Colonic mucosa (tissue), 4 donors: Measurements from ENCODE around the gene RPS6KA4. TPM values are rescaled to one million over a fixed set of nuclear protein-coding genes. Genes with fewer than 3 reads are reported as not detected.

Source experiments
- DNase-seq: peaks from one replicate; pipeline ENCODE4 v3.0.0-alpha.2; 2020
- H3K27ac ChIP-seq: fragments of 200-600 bp; one replicate; pipeline ENCODE4 v1.8.0; 2021
- H3K27me3 ChIP-seq: fragments of 200-600 bp; one replicate; pipeline ENCODE4 v1.8.0; 2021
- H3K36me3 ChIP-seq: fragments of 200-600 bp; one replicate; pipeline ENCODE4 v1.8.0; 2021
- H3K4me1 ChIP-seq: fragments of 200-600 bp; one replicate; pipeline ENCODE4 v1.8.0; 2021; ENCODE audit warnings: mild to moderate bottlenecking
- H3K4me3 ChIP-seq: fragments of 200-600 bp; one replicate; pipeline ENCODE4 v1.8.0; 2021
- H3K9ac ChIP-seq, 2 donors: one replicate each; pipeline ENCODE4 v1.7.0; 2013; ENCODE audit warnings: control low read depth in 2 of 2, low read depth in 2 of 2, low read length in 2 of 2
- H3K9me3 ChIP-seq: fragments of 200-600 bp; one replicate; pipeline ENCODE4 v1.8.0; 2021
- intact Hi-C: fragments of 100-400 bp; cut with DNase I; formaldehyde crosslinking; loops from one replicate; pipeline ENCODE4 v1.14.1; 2022
- total RNA-seq, 2 donors: library from RNA; stranded (reverse); fragmentation: NEBNext Ultra II Directional in 1 of 2; extraction: Animal tissue kit (Norgen Biotek cat#: 25700) in 1 of 2; gene quantifications; one replicate each; pipeline ENCODE4 v1.2.1, GENCODE V29; 2021
- TF ChIP-seq, protein P1 (sequence below): fragments of 200-600 bp; IDR thresholded peaks from one replicate; pipeline ENCODE4 v1.8.0; 2022; ENCODE audit warnings: antibody characterized with exemption, mild to moderate bottlenecking
- donor health status: healthy.
- donor health status: DM: no; HTN: no; CAD: no.
- donor health status: DM: no; HTN: no; CAD: no.

RPS6KA4 gene
- total RNA-seq, 2 donors from 2014 or later, result 28.9 to 59.1 TPM

DNA sequence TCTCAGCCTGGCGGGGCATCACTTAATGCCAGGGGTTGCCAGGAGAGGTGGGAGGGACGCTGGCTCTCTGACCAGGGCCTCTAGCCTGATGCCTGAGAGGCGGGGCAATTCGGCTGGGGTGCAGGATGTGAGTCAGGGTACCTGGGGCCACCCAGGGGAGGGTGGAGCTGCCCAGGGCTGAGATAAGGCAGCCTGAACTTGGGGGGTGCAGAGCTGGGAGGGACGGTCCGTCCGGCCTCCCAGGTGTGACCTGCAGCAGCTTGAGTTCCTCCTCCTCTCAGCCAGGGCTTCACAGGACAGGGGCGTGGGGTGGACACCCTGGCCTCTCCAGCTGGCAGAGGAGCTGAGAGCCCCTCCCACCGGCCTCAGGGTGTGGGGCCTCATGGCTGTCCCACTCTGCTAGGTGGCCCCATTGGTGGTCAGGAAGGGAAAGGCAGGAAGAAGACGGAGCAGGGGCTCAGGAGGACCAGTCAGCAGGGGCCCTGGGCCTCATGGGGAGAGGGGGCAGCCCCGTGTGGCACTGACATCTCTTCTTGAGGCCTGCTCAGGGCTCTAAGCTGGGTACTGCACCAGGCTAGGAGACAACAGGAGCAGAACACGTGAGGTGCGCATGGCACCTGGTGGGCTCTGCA, 942 bp upstream of the RPS6KA4 start:
- no peaks in the 10 kb centered on the region for H3K9me3 ChIP-seq
- H3K36me3 ChIP-seq, result no peaks in the 10 kb centered on the region
- peaks cover 23% of the 10 kb centered on the region for H3K4me1 ChIP-seq
- H3K4me3 ChIP-seq, result peak overlapping the region; percentile 93
- DNase-seq, result peak; percentile 44
- TF ChIP-seq, protein P1, sequence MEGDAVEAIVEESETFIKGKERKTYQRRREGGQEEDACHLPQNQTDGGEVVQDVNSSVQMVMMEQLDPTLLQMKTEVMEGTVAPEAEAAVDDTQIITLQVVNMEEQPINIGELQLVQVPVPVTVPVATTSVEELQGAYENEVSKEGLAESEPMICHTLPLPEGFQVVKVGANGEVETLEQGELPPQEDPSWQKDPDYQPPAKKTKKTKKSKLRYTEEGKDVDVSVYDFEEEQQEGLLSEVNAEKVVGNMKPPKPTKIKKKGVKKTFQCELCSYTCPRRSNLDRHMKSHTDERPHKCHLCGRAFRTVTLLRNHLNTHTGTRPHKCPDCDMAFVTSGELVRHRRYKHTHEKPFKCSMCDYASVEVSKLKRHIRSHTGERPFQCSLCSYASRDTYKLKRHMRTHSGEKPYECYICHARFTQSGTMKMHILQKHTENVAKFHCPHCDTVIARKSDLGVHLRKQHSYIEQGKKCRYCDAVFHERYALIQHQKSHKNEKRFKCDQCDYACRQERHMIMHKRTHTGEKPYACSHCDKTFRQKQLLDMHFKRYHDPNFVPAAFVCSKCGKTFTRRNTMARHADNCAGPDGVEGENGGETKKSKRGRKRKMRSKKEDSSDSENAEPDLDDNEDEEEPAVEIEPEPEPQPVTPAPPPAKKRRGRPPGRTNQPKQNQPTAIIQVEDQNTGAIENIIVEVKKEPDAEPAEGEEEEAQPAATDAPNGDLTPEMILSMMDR, result no peak
- H3K27ac ChIP-seq, result peak overlapping the region; percentile 75
- intact Hi-C loops, result loop anchor here (5.0 kb wide), 1 partner anchor 41 kb away; the partner anchor contains the start of genes PRDX5 and TRMT112
- no peaks in the 10 kb centered on the region for H3K27me3 ChIP-seq
- peak overlapping the region; percentile 97 to 99 for H3K9ac ChIP-seq

GRCh38 chr11:64358536-64358906, 441 bp upstream of the RPS6KA4 start:
- H3K27ac ChIP-seq, result peak overlapping the region; percentile 75
- H3K4me1 ChIP-seq, result peaks cover 23% of the 10 kb centered on the region
- H3K4me3 ChIP-seq, result peak overlapping the region; percentile 93
- no peak for DNase-seq
- H3K36me3 ChIP-seq, result no peaks in the 10 kb centered on the region
- no peaks in the 10 kb centered on the region for H3K27me3 ChIP-seq
- peak overlapping the region; percentile 97 to 99 for H3K9ac ChIP-seq
- H3K9me3 ChIP-seq, result no peaks in the 10 kb centered on the region
- TF ChIP-seq, protein P1, result no peak
- intact Hi-C loops, result loop anchor here (5.0 kb wide), 1 partner anchor 41 kb away; the partner anchor contains the start of genes PRDX5 and TRMT112

DNA sequence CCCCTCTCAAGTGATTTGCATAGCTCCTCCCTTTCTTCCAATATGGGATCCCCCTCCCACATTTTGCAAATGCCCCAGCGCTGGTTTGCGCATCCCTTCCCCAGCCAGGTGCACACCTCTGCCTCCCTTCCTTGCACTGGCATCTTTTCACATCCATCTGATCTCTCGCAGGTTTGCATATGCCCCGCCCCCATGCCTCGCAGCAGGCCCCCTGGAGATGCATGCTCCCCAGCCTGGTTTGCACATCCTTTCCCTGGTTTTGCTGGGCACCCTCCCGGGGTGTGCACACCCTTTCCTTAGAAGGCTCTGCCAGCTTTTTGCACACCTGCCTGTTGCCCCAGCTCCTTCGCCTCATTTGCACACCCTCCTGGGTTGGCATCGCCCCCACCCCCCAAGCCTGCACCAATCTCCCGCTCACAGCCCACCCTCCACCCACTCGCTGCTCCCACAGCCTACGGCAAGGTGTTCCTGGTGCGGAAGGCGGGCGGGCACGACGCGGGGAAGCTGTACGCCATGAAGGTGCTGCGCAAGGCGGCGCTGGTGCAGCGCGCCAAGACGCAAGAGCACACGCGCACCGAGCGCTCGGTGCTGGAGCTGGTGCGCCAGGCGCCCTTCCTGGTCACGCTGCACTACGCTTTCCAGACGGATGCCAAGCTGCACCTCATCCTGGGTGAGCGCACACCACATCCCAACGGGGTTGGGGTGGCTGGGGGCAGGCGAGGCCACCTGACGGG, 917 bp downstream of the RPS6KA4 start:
- peaks cover 23% of the 10 kb centered on the region for H3K4me1 ChIP-seq
- intact Hi-C loops, result loop anchor here (5.0 kb wide), 1 partner anchor 43 kb away; the partner anchor contains the start of genes PRDX5 and TRMT112
- H3K27me3 ChIP-seq, result no peaks in the 10 kb centered on the region
- no peak overlapping the region for H3K27ac ChIP-seq
- H3K9me3 ChIP-seq, result no peaks in the 10 kb centered on the region
- H3K36me3 ChIP-seq, result no peaks in the 10 kb centered on the region
- no peak for DNase-seq
- H3K4me3 ChIP-seq, result peak overlapping the region; percentile 93
- H3K9ac ChIP-seq, result peak overlapping the region; percentile 97 to 99
- TF ChIP-seq, protein P1, result no peak

GRCh38 chr11:64360448-64360921, 1.5 kb downstream of the RPS6KA4 start:
- H3K4me3 ChIP-seq, result peak overlapping the region; percentile 93
- no peak overlapping the region for H3K9ac ChIP-seq
- peaks cover 20% of the 10 kb centered on the region for H3K4me1 ChIP-seq

GRCh38 chr11:64361659-64362058, 2.7 kb downstream of the RPS6KA4 start:
- Histone ChIP-seq H3K4me1 (peaks cover 17% of the 10 kb centered on the region), H3K9me3 (no peaks in the 10 kb centered on the region), H3K27me3 (no peaks in the 10 kb centered on the region), H3K36me3 (no peaks in the 10 kb centered on the region), H3K27ac (no peak overlapping the region), H3K4me3 (no peak overlapping the region), H3K9ac (no peak overlapping the region)
- intact Hi-C loops, result no loop called here
- TF ChIP-seq, protein P1, result no peak
- DNase-seq, result no peak

More at GRCh38 chr11:64360448-64360921, 1.5 kb downstream of the RPS6KA4 start:
- H3K9me3 ChIP-seq, result no peaks in the 10 kb centered on the region
- H3K27me3 ChIP-seq, result no peaks in the 10 kb centered on the region
- DNase-seq, result no peak
- H3K27ac ChIP-seq, result no peak overlapping the region
- no peaks in the 10 kb centered on the region for H3K36me3 ChIP-seq
- TF ChIP-seq, protein P1, result no peak
- intact Hi-C loops, result no loop called here
